PFSK-1 (cell line): Measurements from ENCODE around the gene HMCN2.

Experiments used
- FOXP2 ChIP-seq: optimal IDR thresholded peaks from 2 replicates; pipeline ENCODE3; 2011; ENCODE audit warnings: borderline replicate concordance, control low read depth, inconsistent platforms; ENCODE audit not compliant: insufficient read depth; ENCODE audit errors: extremely low read length, extremely low read depth
- POLR2AphosphoS5 ChIP-seq: IDR thresholded peaks from 2 replicates; pipeline ENCODE4 v1.6.1; 2012; ENCODE audit warnings: low read depth, mild to moderate bottlenecking, control low read depth, low read length, moderate library complexity
- SIN3A ChIP-seq: IDR thresholded peaks from 2 replicates; pipeline ENCODE4 v1.6.1; 2012; ENCODE audit warnings: mild to moderate bottlenecking, low read length, moderate library complexity, borderline replicate concordance; ENCODE audit not compliant: insufficient read depth
- TAF1 ChIP-seq: IDR thresholded peaks from 2 replicates; pipeline ENCODE4 v1.6.1; 2012; ENCODE audit warnings: low read length, control low read depth, borderline replicate concordance; ENCODE audit not compliant: insufficient read depth
- TF ChIP-seq, protein P1 (sequence below), 2 experiments: IDR thresholded peaks; 2 replicates each; pipeline versions ENCODE4 v1.6.1 to v1.8.0; 2011 to 2012; ENCODE audit warnings: low read depth in 2 of 2, low read length in 2 of 2, control low read depth in 1 of 2, inconsistent platforms in 1 of 2, mild to moderate bottlenecking in 1 of 2, moderate library complexity in 1 of 2; ENCODE audit not compliant: insufficient read depth in 1 of 2

DNA sequence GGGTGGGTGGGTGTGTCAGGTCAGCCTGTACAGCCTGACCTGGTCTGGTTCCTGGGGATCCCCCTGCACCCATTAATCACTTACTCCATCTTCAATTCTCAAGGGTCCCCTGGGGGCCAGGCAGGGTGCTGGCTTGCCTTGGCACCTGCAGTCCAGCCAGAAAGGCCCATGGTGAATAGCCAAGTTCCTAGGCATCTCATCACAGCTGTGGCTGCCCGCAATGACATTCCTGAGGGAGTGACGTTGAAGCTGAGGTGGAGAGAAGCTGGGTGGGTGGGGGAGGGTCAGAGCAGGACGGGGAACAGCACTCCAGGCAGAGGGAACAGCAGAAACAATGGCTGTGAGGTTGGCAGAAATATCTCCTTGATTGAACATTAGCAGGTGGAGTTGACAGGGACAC, 10.6 kb downstream of the HMCN2 start:
- TF ChIP-seq TAF1 (no peak), POLR2AphosphoS5 (no peak), SIN3A (no peak), FOXP2 (no peak)
- TF ChIP-seq, protein P1, sequence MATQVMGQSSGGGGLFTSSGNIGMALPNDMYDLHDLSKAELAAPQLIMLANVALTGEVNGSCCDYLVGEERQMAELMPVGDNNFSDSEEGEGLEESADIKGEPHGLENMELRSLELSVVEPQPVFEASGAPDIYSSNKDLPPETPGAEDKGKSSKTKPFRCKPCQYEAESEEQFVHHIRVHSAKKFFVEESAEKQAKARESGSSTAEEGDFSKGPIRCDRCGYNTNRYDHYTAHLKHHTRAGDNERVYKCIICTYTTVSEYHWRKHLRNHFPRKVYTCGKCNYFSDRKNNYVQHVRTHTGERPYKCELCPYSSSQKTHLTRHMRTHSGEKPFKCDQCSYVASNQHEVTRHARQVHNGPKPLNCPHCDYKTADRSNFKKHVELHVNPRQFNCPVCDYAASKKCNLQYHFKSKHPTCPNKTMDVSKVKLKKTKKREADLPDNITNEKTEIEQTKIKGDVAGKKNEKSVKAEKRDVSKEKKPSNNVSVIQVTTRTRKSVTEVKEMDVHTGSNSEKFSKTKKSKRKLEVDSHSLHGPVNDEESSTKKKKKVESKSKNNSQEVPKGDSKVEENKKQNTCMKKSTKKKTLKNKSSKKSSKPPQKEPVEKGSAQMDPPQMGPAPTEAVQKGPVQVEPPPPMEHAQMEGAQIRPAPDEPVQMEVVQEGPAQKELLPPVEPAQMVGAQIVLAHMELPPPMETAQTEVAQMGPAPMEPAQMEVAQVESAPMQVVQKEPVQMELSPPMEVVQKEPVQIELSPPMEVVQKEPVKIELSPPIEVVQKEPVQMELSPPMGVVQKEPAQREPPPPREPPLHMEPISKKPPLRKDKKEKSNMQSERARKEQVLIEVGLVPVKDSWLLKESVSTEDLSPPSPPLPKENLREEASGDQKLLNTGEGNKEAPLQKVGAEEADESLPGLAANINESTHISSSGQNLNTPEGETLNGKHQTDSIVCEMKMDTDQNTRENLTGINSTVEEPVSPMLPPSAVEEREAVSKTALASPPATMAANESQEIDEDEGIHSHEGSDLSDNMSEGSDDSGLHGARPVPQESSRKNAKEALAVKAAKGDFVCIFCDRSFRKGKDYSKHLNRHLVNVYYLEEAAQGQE (IDR thresholded peaks at IDR 0.05; ENCODE audit: insufficient read depth in 1 of 2, low read depth in 2 of 2, low read length in 2 of 2) = no peak
